ENCODE data around the gene SNX33. TPM values are rescaled to one million over a fixed set of nuclear protein-coding genes. Genes with fewer than 3 reads are reported as not detected.
"Not testable (repeated sequence)": the region's sequence is repeated elsewhere in the genome, so short reads cannot be mapped to it uniquely, and the experiment has no call there.

Gene SNX33
- total RNA-seq, 1 experiment from 2014 or later: 6.1 TPM

- DNase-seq (ENCODE audit: low read depth in 1 of 2, low spot score in 2 of 2): no peak
- Histone ChIP-seq H3K27me3 (replicated peaks) (no peaks in the 10 kb centered on the region), H3K27ac (no peak overlapping the region), H3K9me3 (replicated peaks) (no peaks in the 10 kb centered on the region), H3K36me3 (no peaks in the 10 kb centered on the region), H3K4me1 (replicated peaks) (peaks cover 17% of the 10 kb centered on the region), H3K4me3 (no peak overlapping the region)
Measured at GRCh38 chr15:75702436-75702835, 54.7 kb downstream of the SNX33 start.

GRCh38 chr15:75703440-75704262 is 55.9 kb downstream of the SNX33 start:
- not testable (repeated sequence) for H3K4me3 ChIP-seq; H3K9me3 ChIP-seq (replicated peaks); H3K27me3 ChIP-seq (replicated peaks); H3K36me3 ChIP-seq; H3K27ac ChIP-seq; DNase-seq (ENCODE audit: low read depth in 1 of 2, low spot score in 2 of 2)
- H3K4me1 ChIP-seq (replicated peaks): peaks cover 17% of the 10 kb centered on the region

- no peaks in the 10 kb centered on the region for H3K27me3 ChIP-seq (replicated peaks)
- H3K36me3 ChIP-seq: no peaks in the 10 kb centered on the region
- no peaks in the 10 kb centered on the region for H3K9me3 ChIP-seq (replicated peaks)
- no peak overlapping the region for H3K4me3 ChIP-seq
- peaks cover 17% of the 10 kb centered on the region for H3K4me1 ChIP-seq (replicated peaks)
- H3K27ac ChIP-seq: no peak overlapping the region
- DNase-seq (ENCODE audit: low read depth in 1 of 2, low spot score in 2 of 2): no peak
Measured at GRCh38 chr15:75704263-75704615, 56.5 kb downstream of the SNX33 start.

- Histone ChIP-seq H3K27ac (no peak overlapping the region), H3K36me3 (no peaks in the 10 kb centered on the region), H3K27me3 (replicated peaks) (no peaks in the 10 kb centered on the region), H3K4me1 (replicated peaks) (peaks cover 17% of the 10 kb centered on the region), H3K9me3 (replicated peaks) (no peaks in the 10 kb centered on the region), H3K4me3 (no peak overlapping the region)
- DNase-seq (ENCODE audit: low read depth in 1 of 2, low spot score in 2 of 2): no peak
Measured at GRCh38 chr15:75704618-75705017, 56.9 kb downstream of the SNX33 start.

- not testable (repeated sequence) for H3K27me3 ChIP-seq (replicated peaks); H3K9me3 ChIP-seq (replicated peaks); H3K4me3 ChIP-seq; DNase-seq (ENCODE audit: low read depth in 1 of 2, low spot score in 2 of 2); H3K27ac ChIP-seq; H3K36me3 ChIP-seq
- peaks cover 11% of the 10 kb centered on the region for H3K4me1 ChIP-seq (replicated peaks)
Measured at GRCh38 chr15:75705375-75705774, 57.7 kb downstream of the SNX33 start.

- Histone ChIP-seq H3K27ac (no peak overlapping the region), H3K4me1 (replicated peaks) (peaks cover 4% of the 10 kb centered on the region), H3K36me3 (no peaks in the 10 kb centered on the region), H3K27me3 (replicated peaks) (no peaks in the 10 kb centered on the region), H3K9me3 (replicated peaks) (no peaks in the 10 kb centered on the region), H3K4me3 (no peak overlapping the region)
- no peak for DNase-seq (ENCODE audit: low read depth in 1 of 2, low spot score in 2 of 2)
Measured at GRCh38 chr15:75705854-75706681, 58.4 kb downstream of the SNX33 start.

- Histone ChIP-seq H3K27me3 (replicated peaks) (no peaks in the 10 kb centered on the region), H3K4me1 (replicated peaks) (peaks cover 4% of the 10 kb centered on the region), H3K4me3 (no peak overlapping the region), H3K27ac (no peak overlapping the region), H3K36me3 (no peaks in the 10 kb centered on the region), H3K9me3 (replicated peaks) (no peaks in the 10 kb centered on the region)
- DNase-seq (ENCODE audit: low read depth in 1 of 2, low spot score in 2 of 2): no peak
Measured at GRCh38 chr15:75706682-75706954, 58.9 kb downstream of the SNX33 start.

- H3K4me3 ChIP-seq; H3K27me3 ChIP-seq (replicated peaks); H3K27ac ChIP-seq; H3K4me1 ChIP-seq (replicated peaks); H3K9me3 ChIP-seq (replicated peaks); DNase-seq (ENCODE audit: low read depth in 1 of 2, low spot score in 2 of 2); H3K36me3 ChIP-seq: not testable (repeated sequence)
Measured at GRCh38 chr15:75709458-75709857, 61.7 kb downstream of the SNX33 start.

GRCh38 chr15:75710874-75711273 is 63.2 kb downstream of the SNX33 start:
- not testable (repeated sequence) for H3K4me1 ChIP-seq (replicated peaks); H3K4me3 ChIP-seq; H3K27ac ChIP-seq; H3K27me3 ChIP-seq (replicated peaks); H3K9me3 ChIP-seq (replicated peaks); DNase-seq (ENCODE audit: low read depth in 1 of 2, low spot score in 2 of 2); H3K36me3 ChIP-seq

GRCh38 chr15:75711495-75711894 is 63.8 kb downstream of the SNX33 start:
- not testable (repeated sequence) for H3K9me3 ChIP-seq (replicated peaks); H3K27me3 ChIP-seq (replicated peaks); DNase-seq (ENCODE audit: low read depth in 1 of 2, low spot score in 2 of 2); H3K36me3 ChIP-seq; H3K4me3 ChIP-seq; H3K4me1 ChIP-seq (replicated peaks); H3K27ac ChIP-seq

Other genes with a start within 250 kb of the SNX33 start
- gene SIN3A, start 196.2 kb upstream of the SNX33 start, total RNA-seq (2014; rRNA removed; shearing (Covaris generic)): 11.7 and 29.4 TPM in 2 replicates
- gene PTPN9, start 68.6 kb upstream of the SNX33 start, total RNA-seq (2014; rRNA removed; shearing (Covaris generic)): 23.5 and 35.1 TPM in 2 replicates
- gene SNUPN, start 22.2 kb upstream of the SNX33 start, total RNA-seq (2014; rRNA removed; shearing (Covaris generic)): 26.0 and 31.7 TPM in 2 replicates
- 85.3 and 101 TPM in 2 replicates for gene IMP3, start 7.7 kb upstream of the SNX33 start, total RNA-seq (2014; rRNA removed; shearing (Covaris generic))
- 0.32 and 0.41 TPM in 2 replicates for gene CSPG4, start 64.9 kb downstream of the SNX33 start, total RNA-seq (2014; rRNA removed; shearing (Covaris generic))
- gene UBE2Q2, start 195.5 kb downstream of the SNX33 start, total RNA-seq (2014; rRNA removed; shearing (Covaris generic)): 40.1 and 52.8 TPM in 2 replicates